KMS-11 (cell line): ENCODE data around the gene GCDH.
A peak's percentile ranks its signal among the peaks of the same experiment; 100 is the strongest.

Experiments
- H2AFZ ChIP-seq: fragments of 200-600 bp; sonication (generic); 2 replicates; pipeline ENCODE4 v1.6.1; 2016; ENCODE audit warnings: antibody characterized with exemption, mixed run types, low read depth
- H3K27ac ChIP-seq: fragments of 200-600 bp; sonication (generic); 2 replicates; pipeline ENCODE4 v1.6.1; 2016; ENCODE audit warnings: mild to moderate bottlenecking, mixed run types
- H3K27me3 ChIP-seq: fragments of 200-600 bp; sonication (generic); 2 replicates; pipeline ENCODE4 v1.6.1; 2017; ENCODE audit warnings: mild to moderate bottlenecking, low read depth, mixed run types, moderate library complexity; ENCODE audit not compliant: insufficient read depth
- H3K36me3 ChIP-seq: fragments of 200-600 bp; sonication (generic); 2 replicates; pipeline ENCODE4 v1.6.1; 2017; ENCODE audit warnings: mild to moderate bottlenecking, mixed run types; ENCODE audit not compliant: insufficient read depth
- H3K4me1 ChIP-seq: fragments of 200-600 bp; sonication (generic); 2 replicates; pipeline ENCODE4 v1.6.1; 2016; ENCODE audit warnings: mild to moderate bottlenecking, low read depth, mixed run types; ENCODE audit not compliant: poor library complexity, severe bottlenecking
- H3K4me2 ChIP-seq: fragments of 200-600 bp; sonication (generic); 2 replicates; pipeline ENCODE4 v1.7.0; 2016; ENCODE audit warnings: mild to moderate bottlenecking, mixed run types
- H3K4me3 ChIP-seq: fragments of 200-600 bp; sonication (generic); IDR thresholded peaks from 2 replicates; pipeline ENCODE4 v1.6.1; 2017; ENCODE audit warnings: low read depth, low read length, mixed read lengths; ENCODE audit not compliant: insufficient read depth
- H3K79me2 ChIP-seq: fragments of 200-600 bp; sonication (generic); 2 replicates; pipeline ENCODE4 v1.6.1; 2016; ENCODE audit warnings: low read depth, mixed run types; ENCODE audit not compliant: insufficient read depth
- H3K9ac ChIP-seq: fragments of 200-600 bp; sonication (generic); 2 replicates; pipeline ENCODE4 v1.6.1; 2016; ENCODE audit warnings: mild to moderate bottlenecking, mixed run types
- H4K20me1 ChIP-seq: fragments of 200-600 bp; sonication (generic); 2 replicates; pipeline ENCODE4 v1.6.1; 2016; ENCODE audit warnings: mild to moderate bottlenecking, mixed run types; ENCODE audit not compliant: insufficient read depth
- CTCF ChIP-seq: fragments of 200-600 bp; sonication (generic); conservative IDR thresholded peaks from 2 replicates; pipeline ENCODE4 v1.6.1; 2017; ENCODE audit warnings: low read depth, mild to moderate bottlenecking, antibody characterized with exemption, low read length, moderate library complexity, mixed read lengths

GCDH gene

DNA sequence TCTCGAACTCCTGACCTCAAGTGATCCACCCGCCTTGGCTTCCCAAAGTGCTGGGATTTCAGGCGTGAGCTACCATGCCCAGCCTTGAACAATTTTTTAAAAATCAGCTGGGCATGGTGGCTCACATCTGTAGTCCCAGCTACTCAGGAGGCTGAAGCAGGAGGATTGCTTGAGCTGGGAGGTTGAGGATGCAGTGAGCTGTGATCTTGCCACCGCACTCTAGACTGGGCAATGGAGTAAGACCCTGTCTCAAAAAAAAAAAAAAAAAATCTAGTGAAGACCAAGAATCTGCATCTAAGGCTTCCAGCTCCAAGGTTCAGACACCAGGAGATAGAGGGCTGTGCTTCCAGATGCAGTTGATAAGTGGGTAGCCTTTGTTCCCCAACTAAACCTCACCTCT is 26.8 kb upstream of the GCDH start:
- Histone ChIP-seq H3K9ac (no peak overlapping the region), H2AFZ (no peak overlapping the region), H3K4me1 (peaks cover 10% of the 10 kb centered on the region), H3K27ac (no peak overlapping the region), H4K20me1 (no peaks in the 10 kb centered on the region), H3K4me3 (no peak overlapping the region), H3K4me2 (no peak overlapping the region), H3K79me2 (no peaks in the 10 kb centered on the region), H3K36me3 (no peaks in the 10 kb centered on the region), H3K27me3 (no peaks in the 10 kb centered on the region; the same call in 1 of the 2 replicates)
- TF ChIP-seq CTCF: no peak

- no peaks in the 10 kb centered on the region for H3K79me2 ChIP-seq
- H3K27me3 ChIP-seq: no peaks in the 10 kb centered on the region; the same call in 1 of the 2 replicates
- no peak overlapping the region for H3K4me3 ChIP-seq
- no peak overlapping the region for H2AFZ ChIP-seq
- TF ChIP-seq CTCF: no peak
- H3K9ac ChIP-seq: no peak overlapping the region
- no peak overlapping the region for H3K27ac ChIP-seq
- H3K36me3 ChIP-seq: no peaks in the 10 kb centered on the region
- H3K4me1 ChIP-seq: peaks cover 10% of the 10 kb centered on the region
- H4K20me1 ChIP-seq: no peaks in the 10 kb centered on the region
- no peak overlapping the region for H3K4me2 ChIP-seq
Measured at GRCh38 chr19:12864721-12865715, 25.9 kb upstream of the GCDH start.

- TF ChIP-seq CTCF: no peak
- no peak overlapping the region for H3K27ac ChIP-seq
- H3K4me1 ChIP-seq: peaks cover 10% of the 10 kb centered on the region
- no peaks in the 10 kb centered on the region for H4K20me1 ChIP-seq
- no peak overlapping the region for H3K4me2 ChIP-seq
- H3K36me3 ChIP-seq: no peaks in the 10 kb centered on the region
- no peaks in the 10 kb centered on the region; the same call in 1 of the 2 replicates for H3K27me3 ChIP-seq
- no peak overlapping the region for H3K9ac ChIP-seq
- H2AFZ ChIP-seq: no peak overlapping the region
- H3K4me3 ChIP-seq: no peak overlapping the region
- H3K79me2 ChIP-seq: no peaks in the 10 kb centered on the region
Measured at GRCh38 chr19:12865746-12866415, 25.1 kb upstream of the GCDH start.

- Histone ChIP-seq H3K4me2 (no peak overlapping the region), H3K4me3 (no peak overlapping the region), H3K27me3 (no peaks in the 10 kb centered on the region; the same call in 1 of the 2 replicates), H2AFZ (peak overlapping the region; percentile 99; the same call in 1 of the 2 replicates), H3K79me2 (no peaks in the 10 kb centered on the region), H3K9ac (no peak overlapping the region), H3K36me3 (no peaks in the 10 kb centered on the region), H4K20me1 (no peaks in the 10 kb centered on the region), H3K4me1 (peaks cover 10% of the 10 kb centered on the region), H3K27ac (no peak overlapping the region)
- TF ChIP-seq CTCF: no peak
Measured at GRCh38 chr19:12866416-12867119, 24.4 kb upstream of the GCDH start.
